Activated CD8-positive, alpha-beta memory T cell treated with anti-CD3 and anti-CD28 coated beads, Interleukin-2, amount 50 U/mL, for 24 hours (primary cell): ENCODE data around the gene SIM2.

Experiments used
- DNase-seq: peaks from one replicate; pipeline ENCODE4 v3.0.0-alpha.2; 2020; ENCODE audit errors: extremely low read depth

SIM2 gene

DNA sequence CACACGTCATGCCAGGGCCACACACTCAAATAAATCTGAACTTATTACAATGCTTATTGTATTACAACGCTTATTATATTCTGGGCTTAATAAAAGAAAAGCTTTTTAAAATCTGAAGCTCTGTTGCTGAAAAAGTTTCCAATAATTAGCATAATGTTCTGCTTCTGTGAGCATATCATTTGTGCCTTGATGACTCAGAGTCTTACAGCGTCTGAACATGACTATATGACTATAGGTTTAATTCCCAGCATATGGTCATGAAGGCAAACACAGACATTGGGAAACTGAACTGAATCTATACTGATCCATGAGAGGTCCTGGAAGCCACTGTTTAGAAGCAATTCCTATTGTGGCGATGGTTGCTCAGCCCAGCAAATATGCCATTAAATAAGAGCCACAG lies 66.3 kb downstream of the SIM2 start:
- DNase-seq, result no peak

DNA sequence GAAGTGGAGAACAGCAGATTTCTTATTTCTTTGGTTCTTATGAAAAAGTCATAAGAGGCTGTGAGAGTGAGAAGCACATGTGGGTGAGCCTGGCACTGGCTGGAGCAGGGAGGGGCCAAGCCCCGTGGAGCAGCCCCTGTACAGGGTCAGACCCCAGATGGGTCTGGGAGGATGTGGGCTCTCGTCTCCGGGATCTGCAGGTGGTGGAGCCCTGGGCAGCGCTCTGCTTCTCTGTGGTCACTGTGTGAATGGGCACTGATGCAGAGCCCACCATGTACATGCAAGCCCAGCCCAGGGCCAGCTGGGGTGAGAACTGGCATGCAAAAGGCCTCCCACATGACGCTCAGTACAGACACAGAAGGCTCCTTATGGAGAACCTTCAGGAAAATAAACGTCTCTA lies 67.6 kb downstream of the SIM2 start:
- no peak for DNase-seq

DNA sequence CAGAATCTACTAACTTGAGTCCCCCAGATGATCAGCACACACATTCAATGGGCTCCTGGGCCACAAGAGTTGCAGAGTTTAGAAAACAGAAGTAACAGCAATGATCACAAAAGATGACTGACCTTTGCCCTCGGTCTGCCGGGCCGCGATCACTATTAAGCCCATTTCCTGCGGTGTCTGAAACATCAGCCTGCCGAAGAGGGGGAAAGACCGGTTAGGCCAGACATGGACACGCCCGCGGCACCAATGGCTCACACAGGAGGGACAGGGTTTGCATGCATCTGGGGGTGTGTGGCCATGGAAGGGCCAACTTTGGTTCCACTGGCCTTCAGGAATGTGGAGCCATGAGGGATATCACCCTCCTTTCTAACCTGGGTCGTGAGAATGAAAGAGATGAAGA lies 68.2 kb downstream of the SIM2 start:
- DNase-seq, result no peak

DNA sequence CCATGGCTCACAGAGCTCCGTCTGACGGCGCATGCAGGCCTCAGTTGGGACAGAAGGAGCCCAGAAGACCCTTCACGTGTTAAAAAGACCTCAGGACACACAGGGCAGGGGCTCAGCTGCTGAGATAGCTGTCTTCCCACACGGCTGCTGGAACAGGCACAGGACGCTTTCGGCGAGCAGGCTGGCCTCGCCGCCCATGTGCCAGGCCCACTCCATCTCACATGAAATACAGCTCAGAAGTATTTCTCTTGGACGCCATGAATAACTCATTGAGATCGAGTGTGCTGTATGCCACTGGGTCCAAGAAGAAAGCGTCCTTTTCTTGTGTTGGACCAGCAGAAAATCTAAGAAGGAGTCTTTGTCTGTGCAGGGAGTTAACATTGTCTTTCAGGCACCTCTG lies 69.6 kb downstream of the SIM2 start:
- no peak for DNase-seq

DNA sequence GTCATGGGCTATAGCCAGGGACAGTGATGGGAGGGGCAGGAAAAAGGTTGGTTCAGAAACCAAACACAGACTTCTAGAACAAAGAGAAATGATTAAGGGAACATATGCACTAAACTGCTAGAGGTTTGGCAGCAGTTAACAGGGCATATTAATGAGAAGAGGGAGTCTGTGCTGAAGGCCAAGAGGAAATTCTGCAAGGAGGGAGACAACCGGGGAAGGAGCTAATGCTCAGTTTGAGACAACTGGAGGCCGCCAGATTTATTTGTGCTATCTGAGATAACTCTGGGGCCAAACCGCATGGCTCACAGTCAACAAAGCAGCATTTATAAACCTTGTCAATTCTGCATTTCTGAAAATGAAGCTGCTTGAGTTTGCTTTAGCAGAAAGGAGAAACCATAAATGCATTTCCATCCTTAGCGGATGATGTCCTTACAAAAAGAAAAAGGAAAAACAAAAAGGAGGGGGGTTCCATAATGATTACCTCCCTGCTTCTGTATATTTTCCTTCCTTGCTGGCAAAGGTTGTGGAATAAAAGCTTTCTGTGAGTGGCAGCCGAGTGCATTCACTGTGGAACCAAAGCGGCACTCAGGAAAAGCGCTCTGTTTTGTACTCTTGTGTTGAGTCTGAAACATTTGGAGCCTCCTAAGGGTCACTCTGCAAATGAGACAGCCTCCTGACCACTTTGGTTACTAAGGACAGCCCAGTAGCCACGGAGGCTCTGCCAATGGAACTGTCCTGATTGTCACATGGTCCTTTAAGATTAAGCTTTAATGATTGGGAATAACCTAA lies 70.3 kb downstream of the SIM2 start:
- DNase-seq, result no peak

DNA sequence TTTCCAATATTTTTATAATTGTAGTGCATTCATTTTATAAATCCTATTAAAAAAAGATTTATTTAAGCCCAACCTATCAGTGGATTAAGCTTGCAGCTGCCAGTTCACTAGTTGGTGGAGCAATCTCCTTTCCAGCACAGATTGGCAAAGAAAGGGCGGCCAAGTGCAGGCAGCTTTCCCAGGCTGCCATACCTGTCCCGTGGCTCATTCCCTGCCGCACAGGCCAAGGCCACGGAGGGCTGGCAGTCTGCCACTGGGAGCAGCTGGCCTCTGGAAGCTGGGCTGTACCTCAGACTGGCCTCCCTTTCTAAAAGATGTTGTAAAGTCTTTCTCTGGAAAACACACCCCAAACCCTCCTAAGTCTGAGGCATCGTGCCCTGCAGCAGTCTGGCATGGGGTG lies 74.2 kb downstream of the SIM2 start:
- DNase-seq, result no peak

DNA sequence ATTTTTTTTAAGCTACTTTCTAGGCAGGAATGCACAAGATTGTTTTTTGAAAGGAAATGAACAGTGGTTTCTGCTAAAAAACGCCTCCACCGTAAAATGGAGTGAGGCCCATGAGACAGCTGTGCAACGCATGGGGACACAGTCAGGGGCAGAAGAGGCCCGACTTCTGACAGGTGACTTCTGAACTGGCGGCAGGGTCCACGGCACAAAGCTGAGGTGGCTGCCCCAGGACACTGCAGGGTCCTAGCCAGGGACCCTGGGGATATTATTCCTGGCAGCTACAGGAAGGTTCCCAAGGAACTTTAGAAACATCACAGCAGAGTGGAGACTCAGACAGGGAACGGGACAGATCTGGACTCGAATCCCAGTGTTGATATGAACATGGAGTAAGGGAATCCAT lies 75.1 kb downstream of the SIM2 start:
- no peak for DNase-seq

DNA sequence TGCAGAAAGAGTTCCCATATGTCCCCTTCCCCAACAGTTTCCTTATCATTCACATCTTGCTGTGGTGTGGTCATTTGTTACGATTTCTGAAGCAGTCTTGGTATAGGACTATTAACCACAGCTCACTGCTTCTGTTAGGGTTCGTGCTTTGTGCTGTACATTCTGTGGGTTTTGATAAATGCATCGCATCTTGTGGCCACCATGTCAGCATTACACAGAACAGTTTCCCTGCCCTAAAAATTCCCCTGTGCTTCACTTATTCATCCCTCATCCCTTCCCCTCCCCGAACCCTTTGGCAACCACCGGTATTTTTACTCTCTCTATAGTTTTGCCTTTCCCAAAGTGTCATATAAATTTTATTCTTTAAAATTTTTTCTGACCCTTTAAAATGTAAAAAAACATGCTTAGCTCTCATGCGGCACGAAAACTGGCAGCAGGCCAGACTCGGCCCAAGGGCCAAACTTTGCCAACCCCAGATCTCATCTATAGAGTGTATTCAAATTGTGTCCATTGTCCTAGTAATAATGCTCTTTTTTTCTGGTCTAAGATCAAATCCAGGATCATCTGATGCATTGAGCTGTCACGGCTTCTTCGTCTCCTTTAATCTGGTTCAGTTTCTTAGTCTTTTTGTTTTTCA lies 78.2 kb downstream of the SIM2 start:
- no peak for DNase-seq

DNA sequence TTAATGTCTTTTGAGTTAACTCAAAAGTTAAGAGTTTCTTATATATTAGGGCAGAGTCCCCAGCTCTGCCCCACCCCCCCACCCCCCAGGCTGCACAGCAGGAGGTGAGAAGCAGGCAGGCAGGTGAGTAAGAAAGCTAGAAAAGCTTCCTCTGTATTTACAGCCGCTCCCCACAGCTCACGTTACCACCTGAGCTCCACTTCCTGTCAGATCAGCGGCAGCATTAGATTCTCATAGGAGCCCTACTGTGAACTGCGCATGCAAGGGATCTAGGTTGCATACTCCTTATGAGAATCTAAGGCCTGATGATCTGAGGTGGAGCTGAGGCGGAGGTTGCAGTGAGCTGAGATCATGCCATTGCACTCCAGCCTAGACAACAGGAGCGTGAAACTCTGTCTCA lies 81.9 kb downstream of the SIM2 start:
- no peak for DNase-seq

DNA sequence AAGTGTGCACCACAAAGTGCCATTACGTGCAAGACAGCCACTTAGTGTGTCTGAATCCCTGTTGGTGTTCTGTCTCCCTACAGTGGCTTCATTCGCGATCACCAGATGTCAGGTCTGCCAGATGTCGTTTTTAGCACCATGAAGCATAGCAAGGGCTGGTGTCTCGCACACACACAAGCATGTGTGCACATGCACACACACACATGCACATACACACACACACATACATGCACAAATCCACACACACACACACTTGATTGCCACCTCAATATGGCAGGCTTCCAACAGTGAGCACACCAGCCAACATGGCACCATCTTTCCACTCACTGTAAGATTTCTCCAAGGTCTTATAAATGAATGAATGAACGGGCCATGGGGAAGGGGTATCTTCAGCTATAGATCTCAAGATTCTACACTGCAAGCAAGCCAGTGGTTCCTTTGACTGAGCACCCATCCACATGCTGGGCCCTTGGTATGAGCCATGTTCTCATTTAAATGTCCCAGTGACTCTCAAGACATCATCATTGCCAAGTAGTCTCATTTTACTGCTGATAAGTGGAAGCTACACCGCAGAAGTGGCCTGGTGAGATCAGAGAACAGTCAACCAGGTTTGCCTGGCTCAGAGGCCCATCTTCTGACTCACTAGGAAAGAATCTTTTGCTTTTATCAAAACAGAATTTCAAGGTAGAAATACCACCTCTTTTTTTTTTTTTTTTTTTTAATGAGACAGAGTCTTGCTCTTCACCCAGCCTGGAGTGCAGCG lies 84.9 kb downstream of the SIM2 start:
- DNase-seq, result no peak

DNA sequence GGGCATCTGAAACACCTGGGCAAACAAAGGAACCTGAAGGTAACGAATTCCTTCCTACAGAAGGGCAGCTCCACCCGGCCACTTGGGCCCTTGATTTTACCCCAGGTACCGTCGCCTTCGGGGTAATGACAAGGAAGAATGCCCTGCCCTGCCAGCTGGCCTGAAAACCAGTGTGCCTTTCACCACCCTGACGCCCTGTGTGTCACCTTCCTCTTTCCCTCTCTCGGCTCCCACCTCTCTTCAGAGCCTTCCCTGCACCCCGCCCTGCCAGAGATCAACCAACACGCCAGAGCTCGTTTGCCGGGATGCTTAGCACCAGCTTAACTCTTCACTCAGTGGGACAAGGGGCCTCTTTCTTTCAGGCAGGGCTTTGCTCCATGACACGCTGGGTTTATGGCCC lies 86.0 kb downstream of the SIM2 start:
- DNase-seq, result no peak

DNA sequence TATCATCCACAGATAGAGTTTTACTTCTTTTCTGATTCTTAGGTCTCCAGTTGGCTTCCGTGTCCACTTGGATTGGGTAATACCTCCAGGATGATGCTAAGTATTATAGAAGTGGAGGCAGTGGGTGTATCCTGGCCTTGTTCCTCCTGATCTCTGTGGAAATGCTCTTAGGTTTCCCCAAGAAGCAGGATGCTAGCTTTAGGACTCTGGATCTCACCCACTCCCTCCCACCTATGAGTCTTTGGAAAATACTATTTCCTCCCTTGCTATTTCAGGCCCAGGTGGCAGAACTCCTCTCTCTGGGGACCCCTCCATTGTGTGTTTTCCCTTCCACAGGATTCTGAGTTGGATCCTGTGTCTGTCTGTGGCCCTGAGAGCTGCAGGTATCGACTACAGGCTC lies 86.7 kb downstream of the SIM2 start:
- no peak for DNase-seq

DNA sequence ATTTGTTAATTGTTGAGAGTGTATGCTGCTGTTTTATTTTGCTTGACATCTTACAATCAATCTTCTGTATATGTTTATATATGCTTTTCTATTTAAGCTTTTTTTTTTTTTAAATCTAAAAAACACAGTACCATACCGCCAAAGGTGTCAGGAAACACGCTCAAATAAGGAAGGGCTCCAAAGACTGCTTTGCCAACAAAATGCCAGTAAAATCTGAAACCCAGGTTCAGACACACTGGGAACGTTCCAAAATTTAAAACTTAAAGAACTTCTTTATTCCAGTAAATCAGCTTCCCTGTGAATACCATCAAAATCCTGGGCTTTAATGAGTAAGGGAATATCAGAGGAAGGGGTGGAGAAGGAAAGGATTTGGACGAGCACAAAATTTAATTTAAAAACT lies 87.3 kb downstream of the SIM2 start:
- no peak for DNase-seq

DNA sequence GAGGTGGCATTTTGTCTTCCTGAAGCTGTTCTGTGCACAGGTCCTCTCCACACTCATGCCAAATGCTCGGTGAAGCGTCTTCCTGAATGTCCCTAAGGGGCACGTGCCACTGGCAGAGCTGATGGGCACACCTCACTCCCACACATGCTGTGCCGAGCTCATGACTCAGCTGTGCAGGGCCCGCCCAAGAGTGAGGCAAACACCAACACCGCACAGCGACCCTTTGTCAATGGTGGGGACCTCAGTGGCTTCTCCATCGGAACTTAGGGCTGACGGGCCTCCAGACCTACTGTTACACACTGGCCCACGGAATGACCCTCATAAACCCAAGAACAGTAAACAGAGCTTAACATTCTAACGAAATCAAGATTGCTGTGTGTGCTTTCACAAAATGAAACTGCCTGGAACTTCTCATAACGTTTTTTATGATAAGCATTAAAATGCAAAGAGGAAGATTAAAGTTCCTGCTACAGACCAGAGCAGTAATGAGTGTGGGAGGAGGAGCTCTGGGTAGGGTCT lies 89.3 kb downstream of the SIM2 start:
- DNase-seq, result no peak

DNA sequence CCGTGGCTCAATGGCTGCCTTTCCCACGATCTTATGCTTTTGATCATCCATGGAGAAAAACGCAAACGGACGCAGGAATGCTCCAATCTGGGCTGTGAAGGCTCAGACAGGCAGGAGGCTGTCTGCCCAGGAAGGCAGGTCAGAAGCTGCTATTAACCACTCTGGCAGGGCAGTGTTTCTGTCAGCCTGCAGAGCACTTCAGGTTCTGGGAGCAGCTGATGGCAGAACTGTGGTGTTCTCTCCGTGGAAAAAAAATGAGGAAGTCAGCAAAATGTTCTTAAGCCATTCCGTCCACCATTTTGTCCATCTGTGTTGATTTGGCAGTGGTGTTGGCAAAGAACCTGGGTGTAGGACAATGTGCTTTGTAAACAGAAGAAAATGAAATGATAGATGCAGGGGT lies 91.7 kb downstream of the SIM2 start:
- DNase-seq, result no peak

DNA sequence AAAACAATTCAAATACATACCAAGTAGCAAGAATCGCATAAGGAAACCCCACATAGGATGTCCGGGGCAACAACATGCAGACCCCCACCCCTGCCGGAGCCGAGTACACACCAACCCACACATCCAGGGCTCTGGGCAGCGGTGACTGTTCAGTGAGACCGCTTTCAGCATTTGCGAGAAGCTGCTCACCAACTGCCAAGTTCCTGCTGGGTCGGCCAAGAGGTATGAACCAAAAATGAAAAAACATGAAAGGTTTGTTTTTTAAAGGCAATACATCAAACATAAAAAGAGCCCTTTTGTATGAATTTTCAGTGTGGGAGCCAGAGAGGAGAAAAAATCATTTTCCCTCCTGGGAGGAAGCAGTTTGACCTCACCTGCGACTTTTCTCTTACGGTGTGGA lies 92.3 kb downstream of the SIM2 start:
- no peak for DNase-seq

DNA sequence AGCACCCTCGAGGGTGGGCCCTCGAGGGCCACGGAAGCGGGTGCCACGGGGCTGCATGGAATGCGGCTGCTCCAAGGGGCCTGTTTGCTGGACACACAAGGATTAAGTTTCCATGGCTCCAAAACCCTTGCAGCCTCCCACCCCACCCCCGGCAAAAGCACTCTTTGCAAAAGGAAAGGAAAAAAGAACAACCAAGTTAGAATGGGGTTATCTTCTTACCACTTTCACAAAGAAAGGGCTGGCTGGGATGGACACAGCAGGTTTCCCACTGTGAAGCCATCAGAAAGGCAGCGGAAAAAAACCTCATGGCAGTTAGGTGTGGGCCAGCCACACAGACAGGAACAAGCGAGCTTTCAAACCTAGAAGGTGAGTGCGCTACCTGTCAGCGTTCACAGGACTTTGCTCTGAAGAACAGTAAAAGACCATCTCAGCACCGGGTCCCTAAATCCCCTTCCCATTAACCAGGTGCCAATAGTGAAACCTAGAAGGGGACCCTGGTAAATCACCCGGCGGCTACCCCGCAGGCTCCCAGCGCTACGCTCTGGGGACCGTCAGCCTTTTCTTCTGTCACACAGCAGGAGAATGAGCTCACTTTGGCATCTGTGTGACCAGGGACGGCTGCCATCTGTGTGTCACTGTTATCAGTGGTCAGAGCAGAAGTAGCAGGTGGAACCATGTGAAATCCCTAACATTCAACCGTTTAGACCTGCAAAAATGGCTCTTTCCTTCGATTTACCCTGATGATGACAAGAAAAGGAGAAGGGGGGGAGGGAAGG lies 93.0 kb downstream of the SIM2 start:
- no peak for DNase-seq

DNA sequence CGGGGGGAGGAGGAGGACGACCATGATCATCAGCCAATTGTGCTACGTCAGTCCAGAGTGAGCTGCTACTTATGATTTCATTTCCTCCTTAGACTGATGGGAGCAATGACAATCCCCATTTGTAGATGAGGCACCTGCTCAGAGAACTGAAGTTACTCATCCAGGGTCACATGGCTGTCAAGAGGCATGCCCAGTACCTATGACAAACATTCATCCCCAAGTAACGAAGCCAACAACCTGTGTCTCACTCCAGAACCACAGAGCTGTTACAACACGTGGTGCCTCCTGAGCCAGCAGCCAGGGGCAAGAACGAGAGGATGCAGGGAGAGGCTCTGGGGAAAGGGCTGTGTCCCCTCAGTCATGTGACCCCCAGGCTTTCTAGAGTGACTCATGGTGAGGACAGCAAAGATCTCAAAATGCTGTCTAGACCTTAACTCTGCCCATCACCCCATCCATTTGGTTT lies 93.6 kb downstream of the SIM2 start:
- DNase-seq, result no peak

DNA sequence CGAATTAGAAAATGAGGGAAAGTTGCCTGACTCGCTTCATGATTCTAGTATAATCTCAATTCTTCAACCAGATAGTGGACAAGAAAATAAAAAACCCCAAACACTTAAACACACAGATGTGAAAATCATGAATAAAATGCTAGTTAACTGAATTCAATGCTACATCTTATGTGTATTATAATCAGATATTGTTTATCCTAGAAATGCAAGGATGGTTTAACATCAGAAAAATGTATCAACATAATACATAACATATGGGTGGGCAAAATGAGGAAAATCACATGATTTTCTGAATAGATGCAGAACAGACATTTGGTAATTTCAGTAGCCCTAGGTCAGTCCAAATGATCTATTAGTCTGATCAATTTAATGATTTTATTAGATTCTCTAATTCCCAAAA lies 97.2 kb downstream of the SIM2 start:
- DNase-seq, result no peak

DNA sequence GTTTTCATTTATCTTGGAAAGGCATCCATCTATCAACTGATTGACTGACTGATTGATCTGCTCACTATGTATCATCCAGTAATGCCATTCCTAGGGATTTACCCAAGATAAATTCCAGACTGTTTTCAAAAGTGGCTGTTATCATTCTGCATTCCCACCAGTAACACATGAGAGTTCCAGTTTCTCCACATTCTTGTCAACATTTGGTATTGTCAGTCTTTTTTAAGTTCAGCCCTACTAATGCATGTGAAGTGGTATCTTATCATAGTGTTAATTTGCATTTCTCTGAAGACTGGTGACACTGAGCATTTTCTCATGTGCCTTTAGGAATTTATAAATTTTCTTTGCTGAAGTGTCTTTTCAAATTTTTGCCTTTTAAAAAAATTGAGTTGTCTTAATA lies 99.6 kb downstream of the SIM2 start:
- DNase-seq, result no peak
